GM19023 (cell line): Measurements from ENCODE around the gene MYADML2.
"Not testable (repeated sequence)": the region's sequence is repeated elsewhere in the genome, so short reads cannot be mapped to it uniquely, and the experiment has no call there.

Experiments used
- ATAC-seq: cut with Tn5 transposase; IDR thresholded peaks from one replicate; pipeline ENCODE4 v1.9.1; 2021; ENCODE audit warnings: mild to moderate bottlenecking, moderate library complexity; ENCODE audit not compliant: unreplicated experiment

Gene MYADML2, protein sequence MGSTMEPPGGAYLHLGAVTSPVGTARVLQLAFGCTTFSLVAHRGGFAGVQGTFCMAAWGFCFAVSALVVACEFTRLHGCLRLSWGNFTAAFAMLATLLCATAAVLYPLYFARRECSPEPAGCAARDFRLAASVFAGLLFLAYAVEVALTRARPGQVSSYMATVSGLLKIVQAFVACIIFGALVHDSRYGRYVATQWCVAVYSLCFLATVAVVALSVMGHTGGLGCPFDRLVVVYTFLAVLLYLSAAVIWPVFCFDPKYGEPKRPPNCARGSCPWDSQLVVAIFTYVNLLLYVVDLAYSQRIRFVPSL

GRCh38 chr17:81947189-81947588 is at the start of gene MYADML2:
MYADML2 (minus strand) TSS chr17:81947233; CDS start chr17:81941741, 5,492 bp downstream.
- ATAC-seq: no peak

- ATAC-seq: no peak
Measured at GRCh38 chr17:81996232-81996756, 49.3 kb upstream of the MYADML2 start.

GRCh38 chr17:81995463-81996231 is 48.6 kb upstream of the MYADML2 start:
- no peak for ATAC-seq

DNA sequence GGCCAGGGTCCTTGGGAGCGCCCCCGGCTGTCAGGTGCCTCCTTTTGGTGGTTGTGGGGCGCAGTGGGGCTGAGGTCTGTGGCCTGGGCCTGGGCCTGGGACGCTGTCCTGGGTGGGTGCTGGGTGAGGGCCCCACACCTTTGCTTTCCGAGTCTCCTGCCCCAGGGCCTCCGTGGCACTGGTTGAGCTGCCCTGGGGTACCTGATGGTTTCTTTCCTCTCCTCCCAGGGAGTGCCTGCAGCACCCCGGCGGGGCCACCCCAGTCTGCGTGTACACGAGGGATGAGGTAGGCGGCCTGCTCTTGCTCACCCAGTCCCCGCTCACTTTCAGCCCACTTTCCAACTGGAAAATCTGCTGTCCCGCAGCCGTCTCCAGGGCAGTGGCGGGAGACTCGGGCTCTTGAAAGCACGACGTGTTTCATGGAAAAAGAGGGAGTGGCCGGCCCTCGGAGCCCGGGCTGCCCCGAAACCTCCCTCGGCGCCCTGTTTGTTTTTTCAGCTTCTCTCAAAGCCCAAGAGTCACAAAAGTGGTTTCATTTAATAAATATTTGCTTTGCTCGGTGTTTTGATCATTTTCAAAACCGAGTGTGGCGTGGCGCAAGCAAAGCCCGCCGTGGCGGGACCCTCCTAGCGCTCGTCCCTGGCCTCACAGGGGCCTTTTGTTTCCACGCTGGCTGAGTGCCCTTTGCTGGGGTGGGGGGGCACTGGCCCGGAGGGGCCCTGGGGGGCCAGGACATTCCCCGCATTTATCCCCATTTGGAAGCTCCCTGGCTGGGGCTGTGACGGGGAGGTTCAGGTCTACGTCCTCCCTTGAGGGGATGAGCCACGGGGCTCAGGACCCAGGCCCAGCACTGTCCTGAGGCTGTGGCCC is 47.8 kb upstream of the MYADML2 start:
- no peak for ATAC-seq

DNA sequence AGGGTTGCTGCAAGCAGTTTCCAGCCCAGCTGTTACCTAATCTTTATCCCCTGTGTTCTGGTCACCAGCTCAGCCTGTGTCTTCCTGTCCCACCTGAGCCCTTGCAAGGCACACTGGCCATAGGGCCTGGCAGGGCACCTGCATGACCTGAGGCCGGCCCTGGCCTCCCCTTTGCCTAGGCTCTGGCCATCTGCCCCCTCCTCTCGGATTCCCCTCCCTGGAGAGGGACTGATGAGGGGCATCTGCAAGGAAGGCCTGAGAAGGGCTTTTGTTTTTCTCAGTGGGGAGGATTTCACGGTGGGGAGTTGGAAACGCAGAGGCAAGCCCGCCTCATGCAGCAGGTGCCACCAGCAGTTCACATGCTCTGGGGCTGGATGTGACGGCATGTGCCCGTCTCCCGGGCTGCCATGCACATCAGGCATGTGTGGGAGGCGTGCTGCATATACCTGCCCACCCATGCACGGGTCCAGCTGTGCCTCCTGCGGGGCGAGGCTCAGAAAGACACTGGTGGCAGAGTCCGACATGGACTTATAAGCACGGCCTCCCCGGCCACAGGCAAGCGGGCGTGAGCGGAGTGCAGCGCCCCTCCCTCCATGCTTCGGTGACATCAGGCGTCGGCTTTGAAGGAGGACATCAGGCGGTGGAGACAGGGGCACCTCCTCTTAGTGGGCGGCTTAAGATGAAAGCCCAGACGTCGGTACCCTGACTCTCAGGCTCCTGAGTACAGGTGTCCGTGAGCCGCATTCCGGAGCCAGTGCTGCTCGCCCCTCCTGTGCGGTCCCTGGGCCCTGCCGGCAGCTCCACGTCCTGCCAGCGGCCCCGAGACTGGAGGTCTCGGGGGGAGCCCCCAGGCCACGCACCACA is 46.9 kb upstream of the MYADML2 start:
- no peak for ATAC-seq

DNA sequence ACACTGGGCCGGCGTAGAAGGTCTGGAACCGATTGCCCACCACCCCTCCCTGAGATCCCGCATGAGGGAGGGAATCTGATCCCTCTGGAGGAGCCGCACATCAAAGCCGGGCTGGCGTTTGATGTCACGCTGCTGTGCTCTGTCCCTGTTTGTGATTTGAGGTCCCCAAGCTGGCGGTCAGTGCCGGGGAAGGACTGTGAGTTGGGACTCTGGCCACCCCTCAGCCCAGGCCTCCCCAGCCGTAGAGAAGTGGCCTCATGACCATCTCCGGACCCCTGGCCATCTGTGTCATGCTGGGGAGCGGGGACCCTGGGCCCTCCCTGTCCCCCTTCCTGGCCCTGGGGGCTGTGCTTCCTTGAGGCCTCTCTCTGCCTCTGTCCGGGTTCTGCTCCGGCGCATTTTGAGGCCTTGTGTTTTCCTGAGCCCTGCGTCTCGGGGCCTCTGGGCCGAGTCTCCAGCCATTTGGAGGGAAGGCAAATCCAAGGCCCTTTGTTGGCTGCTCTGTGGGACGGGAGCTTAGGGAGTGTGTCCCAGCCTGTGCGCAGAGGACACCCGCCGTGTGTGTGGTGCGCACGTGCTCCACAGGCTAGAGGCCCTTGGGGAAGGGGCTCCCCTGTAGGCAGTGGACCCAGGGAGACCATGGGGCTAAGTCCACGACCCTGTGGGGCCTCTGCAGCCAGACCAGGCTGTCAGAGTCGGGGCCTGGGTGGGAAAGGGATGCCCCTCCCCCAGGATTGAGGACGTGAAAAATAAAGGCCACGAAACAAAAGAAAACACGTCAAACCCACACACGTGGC is 45.5 kb upstream of the MYADML2 start:
- ATAC-seq: no peak

GRCh38 chr17:81991684-81992305 is 44.8 kb upstream of the MYADML2 start:
- ATAC-seq: no peak

DNA sequence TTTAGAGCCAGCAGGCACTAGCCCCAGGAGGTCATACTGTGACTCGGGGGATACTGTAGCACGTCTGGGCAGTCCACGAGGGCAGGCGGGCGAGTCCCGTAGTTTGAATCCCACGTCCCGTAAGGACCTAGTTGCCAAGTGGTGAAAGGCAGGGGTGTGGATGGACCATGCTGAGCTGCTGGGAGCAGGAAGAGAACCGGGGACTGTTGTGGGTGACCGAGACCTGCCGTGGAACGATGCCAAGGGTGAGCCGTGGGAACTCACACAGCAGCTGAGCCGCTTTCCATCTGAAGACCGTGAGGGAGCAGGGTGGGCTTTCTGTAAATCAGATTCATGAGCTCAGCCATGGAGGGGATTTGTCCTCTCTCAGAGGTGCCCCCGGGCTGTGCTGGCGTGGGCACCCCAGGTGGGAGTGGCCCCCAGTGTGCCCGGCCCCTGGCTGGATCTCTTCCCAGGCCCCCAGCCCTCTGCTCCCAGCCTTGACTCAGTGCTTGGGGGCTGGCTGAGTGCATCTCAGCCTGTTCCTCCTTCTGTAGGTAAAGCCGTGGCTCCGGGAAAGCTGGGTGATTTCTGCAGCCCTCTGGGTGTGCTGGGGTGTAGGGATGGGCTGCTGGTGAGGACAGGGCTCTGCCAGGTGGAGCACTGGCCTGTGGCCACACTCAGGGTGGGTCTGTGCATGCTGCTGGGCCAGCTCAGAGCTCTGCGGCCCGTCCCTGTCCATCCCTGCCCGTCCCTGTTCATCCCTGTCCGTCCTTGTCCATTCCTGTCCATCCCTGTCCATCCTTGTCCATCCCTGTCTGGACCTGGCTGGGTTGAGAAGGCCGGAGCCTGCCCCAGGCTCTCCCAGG is 44.0 kb upstream of the MYADML2 start:
- ATAC-seq: no peak

DNA sequence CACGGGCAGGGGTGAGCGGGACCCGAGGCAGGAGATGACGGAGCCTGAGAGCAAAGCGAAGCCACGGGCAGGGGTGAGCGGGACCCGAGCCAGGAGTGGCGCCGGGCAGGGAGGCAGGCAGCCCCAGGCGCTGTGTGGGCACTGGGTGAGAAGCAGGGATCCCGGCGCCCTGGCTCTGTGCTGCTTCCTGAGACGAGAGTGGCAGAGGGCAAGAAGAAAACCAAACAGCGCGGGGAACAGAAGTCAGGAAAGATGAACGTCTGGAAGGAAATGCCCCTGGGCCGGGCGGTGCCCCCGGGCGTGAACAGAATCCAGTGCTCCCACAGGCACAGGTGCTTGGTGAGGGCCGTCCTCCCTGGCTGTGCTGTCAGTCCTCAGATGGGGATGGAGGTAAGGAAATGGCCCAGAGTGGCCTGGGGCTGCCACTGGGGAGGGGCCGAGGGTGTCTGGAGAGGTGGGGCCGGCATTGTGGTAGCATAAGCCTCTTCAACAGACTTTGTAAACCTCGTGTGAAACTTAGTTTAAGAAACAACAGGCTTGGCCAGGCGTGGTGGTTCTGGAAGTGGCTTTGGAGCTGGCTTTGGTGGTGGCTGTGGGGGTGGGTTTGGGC is 40.2 kb upstream of the MYADML2 start:
- no peak for ATAC-seq

GRCh38 chr17:81986606-81987005 is 39.6 kb upstream of the MYADML2 start:
- no peak for ATAC-seq

GRCh38 chr17:81984773-81985410 is 37.9 kb upstream of the MYADML2 start:
- ATAC-seq: no peak

DNA sequence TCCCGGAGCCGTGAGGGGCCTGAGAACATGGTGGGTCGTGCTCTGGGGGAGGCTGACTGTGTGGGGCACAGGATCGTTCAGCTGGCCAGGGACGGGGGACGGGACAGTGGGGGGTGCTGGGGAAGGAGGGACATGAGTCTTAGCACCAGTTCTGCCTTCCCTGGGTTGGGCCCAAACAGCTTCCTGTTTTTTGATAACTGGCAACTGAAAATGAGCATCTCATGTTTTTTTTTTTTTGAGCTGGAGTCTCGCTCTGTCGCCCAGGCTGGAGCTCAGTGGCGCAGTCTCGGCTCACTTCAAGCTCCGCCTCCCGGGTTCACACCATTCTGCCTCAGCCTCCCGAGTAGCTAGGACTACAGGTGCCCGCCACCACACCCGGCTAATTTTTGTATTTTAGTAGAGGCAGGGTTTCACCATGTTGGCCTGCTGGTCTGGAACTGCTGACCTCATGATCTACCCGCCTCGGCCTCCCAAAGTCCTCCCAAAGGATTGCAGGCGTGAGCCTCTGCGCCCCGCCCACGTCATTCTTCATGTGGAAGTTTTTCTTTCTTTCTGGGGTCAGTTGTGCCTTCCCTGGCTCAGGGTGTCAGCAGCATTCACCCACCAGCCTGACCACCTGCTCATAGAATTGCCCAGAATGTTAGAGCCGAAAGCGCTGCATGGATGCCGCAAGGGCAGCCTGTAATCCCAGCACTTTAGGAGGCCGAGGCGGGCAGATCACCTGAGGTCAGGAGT is 36.8 kb upstream of the MYADML2 start:
- no peak for ATAC-seq

DNA sequence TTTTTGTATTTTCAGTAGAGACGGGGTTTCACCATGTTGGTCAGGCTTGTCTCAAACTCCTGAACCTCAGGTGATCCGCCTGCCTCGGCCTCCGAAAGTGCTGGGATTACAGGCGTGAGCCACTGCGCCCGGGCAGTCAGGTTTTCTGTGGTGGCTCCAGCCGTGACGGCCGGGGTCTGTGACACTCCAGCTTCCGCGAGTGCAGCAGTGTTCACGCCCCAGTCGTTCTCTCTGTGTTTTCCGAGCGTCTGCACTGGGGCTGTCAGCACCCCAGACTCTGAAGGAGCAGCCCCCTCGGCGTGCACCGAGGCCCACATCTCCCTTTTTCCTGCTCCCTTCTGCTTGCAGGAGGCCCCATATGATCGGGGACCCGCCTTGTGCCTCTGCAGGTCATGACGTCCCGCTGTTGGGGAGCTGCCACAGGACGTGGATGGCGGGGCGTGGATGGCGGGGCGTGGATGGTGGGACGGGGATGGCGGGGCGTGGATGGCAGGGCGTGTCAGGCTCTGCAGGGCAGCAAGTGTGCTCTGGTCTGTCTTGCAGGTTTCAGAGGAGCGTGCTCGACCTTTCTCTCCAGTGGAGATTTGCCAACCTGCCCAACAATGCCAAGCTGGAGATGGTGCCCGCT is 36.1 kb upstream of the MYADML2 start:
- no peak for ATAC-seq

DNA sequence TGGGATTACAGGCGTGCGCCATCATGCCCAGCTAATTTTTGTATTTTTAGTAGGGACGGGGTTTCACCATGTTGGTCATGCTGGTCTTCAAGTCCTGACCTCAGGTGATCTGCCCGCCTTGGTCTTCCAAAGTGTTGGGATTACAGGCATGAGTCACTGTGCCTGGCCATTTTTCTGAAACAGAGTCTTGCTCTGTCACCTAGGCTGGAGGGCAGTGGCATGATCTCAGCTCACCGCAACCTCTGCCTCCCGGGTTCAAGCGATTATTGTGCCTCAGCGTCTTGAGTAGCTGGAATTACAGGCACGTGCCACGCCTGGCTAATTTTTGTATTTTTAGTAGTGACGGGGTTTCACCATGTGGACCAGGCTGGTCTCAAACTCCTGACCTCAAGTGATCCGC is 34.5 kb upstream of the MYADML2 start:
- not testable (repeated sequence) for ATAC-seq

DNA sequence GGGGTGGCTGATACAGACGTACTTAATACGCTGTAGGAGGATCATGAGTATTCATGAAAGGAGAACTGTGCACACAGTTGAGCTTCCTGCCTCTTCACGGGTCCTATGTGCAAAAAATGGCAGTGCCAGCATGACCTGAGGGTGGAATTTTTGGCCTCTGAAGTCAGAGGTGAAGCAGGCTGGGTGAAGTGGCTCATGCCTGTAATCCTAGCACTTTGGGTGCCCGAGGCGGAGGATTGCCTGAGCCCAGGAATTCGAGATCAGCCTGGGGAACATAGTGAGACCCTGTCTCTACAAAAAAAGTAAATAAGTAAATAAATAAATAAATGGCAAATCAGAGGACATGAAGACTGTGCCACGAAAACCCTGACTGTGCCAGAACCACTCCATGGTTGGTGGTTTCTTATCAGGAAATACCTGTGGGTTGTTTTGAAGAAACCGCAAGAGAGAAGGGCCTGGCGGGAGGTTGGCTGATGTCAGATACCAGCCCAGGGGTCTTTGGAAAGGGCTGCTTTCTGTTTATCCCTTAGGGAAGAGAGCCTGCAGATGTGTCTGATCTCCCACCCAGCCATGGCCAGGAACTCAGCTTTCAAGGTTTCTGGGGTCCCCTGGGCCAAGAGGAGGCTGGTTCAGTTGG is 33.8 kb upstream of the MYADML2 start:
- no peak for ATAC-seq

DNA sequence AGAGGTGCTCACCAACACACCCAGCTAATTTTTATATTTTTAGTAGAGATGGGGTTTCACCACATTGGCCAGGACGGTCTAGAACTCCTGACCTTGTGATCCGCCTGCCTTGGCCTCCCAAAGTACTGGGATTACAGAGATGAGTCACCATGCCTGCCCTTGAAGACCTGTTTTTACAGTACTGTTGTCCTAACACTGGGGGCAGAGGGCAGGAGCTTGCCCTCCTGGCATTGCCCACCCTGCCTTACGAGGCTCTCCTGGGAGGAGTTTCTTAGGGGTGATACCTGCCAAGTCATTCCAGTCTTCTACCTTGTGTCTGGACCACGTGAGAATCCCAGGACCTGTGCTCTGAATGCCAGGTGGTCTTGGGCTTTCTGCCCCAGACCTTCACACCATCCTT is 33.1 kb upstream of the MYADML2 start:
- no peak for ATAC-seq
